IPS-NIHi7 (cell line): ENCODE data around the gene ADGRB2.

ENCODE experiments used
- DNase-seq: peaks from one replicate; pipeline ENCODE4 v3.0.0; 2012; ENCODE audit warnings: mixed read lengths; ENCODE audit errors: extremely low spot score

ADGRB2 gene

DNA sequence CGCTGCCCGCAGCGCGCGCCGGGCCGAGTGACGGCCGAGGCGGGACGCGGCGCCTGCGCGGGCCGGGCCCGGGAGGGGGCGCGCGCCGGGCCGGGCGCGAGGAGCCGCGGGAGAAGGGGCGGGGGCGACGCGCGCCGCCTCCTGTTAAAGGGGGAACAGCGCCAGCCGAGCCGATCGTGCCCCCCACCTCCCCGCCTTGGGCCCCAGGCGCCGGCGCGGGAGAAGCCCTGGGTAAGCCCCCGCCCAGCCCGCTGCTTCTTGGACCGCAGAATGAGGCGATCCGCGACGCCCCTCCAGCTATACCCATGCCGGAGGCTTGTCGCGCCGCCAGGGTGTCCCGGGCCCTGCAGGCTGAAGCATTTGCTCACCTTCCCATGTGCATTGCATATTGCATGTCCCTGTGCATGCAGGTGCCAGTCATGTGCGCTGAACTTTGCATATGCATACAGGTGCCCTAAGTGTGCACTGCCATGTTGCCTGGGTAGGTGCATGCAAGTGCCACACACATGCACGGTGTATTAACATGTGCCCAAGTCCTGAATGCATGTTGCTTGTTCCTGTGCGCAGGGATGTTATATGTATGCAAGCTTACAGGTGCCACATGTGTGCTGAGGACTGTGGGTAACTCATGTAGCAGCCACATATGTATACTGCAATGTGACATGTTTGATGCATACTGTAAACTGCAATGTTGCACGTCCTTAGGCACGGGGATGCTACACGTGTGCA lies at the start of gene ADGRB2:
Gene ADGRB2 (minus strand): TSS at position 29 of the 729 bp plus-strand sequence. CDS start 7,119 bp downstream, outside the sequence.
- no peak for DNase-seq

- no peak for DNase-seq
Measured at GRCh38 chr1:31812158-31812829, 48.2 kb upstream of the ADGRB2 start.

DNA sequence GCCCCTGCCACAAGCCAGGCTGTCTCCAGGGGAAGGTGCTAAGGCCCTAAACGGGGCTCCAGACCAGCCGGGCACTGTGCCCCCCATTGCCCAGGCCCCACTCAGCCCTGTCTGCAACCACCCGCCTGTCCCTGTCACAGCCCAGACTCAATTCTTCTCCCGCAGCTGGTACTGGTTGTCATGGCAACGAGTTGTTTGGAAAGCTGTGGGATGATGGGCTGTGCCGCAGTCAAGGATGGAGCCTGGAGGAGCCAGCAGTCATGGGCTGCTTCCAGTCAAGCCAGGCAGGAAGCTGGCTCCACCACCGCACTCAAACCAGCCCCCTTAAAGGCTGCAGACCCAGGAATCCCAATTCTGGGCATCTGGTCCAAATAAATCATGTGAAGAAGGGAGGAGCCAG lies 47.5 kb upstream of the ADGRB2 start:
- DNase-seq: peak; percentile 69

DNA sequence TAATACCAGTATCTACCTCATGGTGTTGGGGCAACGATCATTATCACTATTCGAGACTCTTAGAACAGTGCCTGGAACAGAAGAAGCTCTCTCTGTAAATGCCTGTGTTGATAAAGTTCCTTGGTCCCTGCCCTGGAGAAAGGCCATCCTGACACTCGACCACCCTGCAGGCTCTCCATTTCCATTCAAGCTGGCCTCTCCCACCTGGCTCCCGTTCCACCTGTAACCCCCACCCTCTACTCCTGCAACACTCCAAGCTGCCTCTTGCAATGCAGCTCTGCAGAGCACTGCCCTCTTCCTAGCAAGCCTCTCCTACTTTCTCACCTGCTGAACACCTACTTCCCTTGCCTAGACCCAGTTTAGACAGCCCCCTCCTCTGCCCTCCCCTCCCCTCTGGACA lies 45.6 kb upstream of the ADGRB2 start:
- DNase-seq: no peak

- DNase-seq: no peak
Measured at GRCh38 chr1:31807273-31808048, 43.3 kb upstream of the ADGRB2 start.

GRCh38 chr1:31805318-31805717 lies 41.2 kb upstream of the ADGRB2 start:
- no peak for DNase-seq

- no peak for DNase-seq
Measured at GRCh38 chr1:31804098-31804497, 40.0 kb upstream of the ADGRB2 start.

DNA sequence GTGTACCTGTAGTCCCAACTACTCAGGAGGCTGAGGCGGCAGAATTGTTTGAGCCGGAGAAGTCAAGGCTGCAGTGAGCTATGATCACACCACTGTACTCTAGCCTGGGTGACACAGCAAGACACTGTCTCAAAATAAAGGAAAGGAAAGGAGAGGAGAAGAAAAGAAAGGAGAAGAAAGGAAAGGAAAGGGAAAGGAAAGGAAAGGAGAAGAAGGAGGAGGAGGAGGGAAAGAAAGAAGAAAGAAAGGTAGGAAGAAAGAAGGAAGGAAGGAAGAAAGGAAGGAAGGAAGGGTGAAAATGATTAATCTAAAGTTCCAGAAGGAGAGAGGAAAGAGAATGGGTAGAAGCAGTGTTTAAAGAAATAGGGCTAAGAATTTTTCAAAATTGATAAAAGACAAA lies 39.5 kb upstream of the ADGRB2 start:
- DNase-seq: no peak

GRCh38 chr1:31802190-31803150 lies 38.3 kb upstream of the ADGRB2 start:
- DNase-seq: no peak

- DNase-seq: no peak
Measured at GRCh38 chr1:31801458-31801857, 37.3 kb upstream of the ADGRB2 start.

GRCh38 chr1:31800674-31800967 lies 36.5 kb upstream of the ADGRB2 start:
- no peak for DNase-seq

DNA sequence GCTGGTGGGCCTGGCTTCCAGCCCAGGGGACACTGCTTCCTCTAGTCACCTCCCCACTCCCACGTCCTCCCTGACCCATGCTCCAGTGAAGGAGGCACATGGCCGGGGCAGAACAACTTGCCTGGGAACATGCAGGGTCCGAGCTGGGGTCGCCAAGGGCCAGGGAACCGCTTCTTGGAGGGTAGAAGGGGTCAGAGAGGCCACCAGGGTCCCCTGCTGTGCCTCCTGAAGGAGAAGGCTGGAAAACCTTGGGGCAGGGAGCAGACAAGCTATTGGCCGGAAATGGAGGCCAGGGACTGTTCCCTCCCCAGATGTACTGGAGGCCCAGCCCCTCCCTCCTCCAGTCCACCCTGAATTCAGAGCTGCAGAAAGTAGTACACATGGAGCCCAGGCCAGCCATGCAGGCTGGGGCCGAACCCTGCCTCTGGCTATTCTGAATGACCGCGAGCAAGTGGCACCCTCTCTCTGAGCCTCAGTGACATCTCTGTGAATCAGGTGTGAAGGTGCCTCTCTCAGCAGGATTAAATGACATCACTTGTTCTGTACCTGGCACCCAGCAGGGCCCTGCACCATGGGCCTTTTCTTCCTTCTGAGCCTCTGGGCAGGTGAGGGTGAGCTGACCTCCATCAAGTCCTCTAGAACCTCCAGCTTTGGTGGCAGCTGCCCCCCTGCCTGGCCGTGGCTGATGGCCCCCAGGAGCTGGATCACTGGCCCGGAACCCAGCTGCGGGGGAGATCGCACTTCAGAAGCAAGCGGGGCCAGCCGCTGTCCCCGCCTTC lies 35.9 kb upstream of the ADGRB2 start:
- DNase-seq: no peak

- no peak for DNase-seq
Measured at GRCh38 chr1:31799196-31799894, 35.2 kb upstream of the ADGRB2 start.

GRCh38 chr1:31798433-31799195 lies 34.5 kb upstream of the ADGRB2 start:
- peak; percentile 18 for DNase-seq

GRCh38 chr1:31798086-31798432 lies 33.9 kb upstream of the ADGRB2 start:
- DNase-seq: peak; percentile 8

- no peak for DNase-seq
Measured at GRCh38 chr1:31797216-31797615, 33.1 kb upstream of the ADGRB2 start.

DNA sequence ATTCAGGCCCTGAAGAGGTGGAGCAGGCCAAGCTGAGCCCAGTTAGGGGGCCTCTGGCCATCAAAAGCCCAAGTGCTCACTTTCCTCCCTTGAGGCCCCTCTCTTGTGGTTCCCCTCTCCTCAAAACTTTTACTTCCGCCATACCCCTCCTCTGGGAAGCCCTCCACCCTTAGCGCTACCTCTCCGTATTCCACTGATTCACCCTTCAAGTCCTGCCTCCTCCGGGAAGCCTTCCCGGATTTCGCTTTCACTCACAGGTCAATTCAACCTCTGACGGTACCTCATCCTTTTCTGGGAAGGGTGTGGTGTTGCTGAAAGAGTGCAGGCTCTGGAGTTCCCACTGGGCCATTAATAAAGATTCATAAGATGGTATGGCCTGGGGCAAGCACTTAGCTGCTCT lies 32.6 kb upstream of the ADGRB2 start:
- DNase-seq: no peak

GRCh38 chr1:31795801-31796621 lies 31.9 kb upstream of the ADGRB2 start:
- DNase-seq: no peak
